GM12865 (cell line): ENCODE measurements around the gene TSC22D3.

Source experiments
- DNase-seq: peaks from one replicate; pipeline ENCODE4 v3.0.0; 2010; ENCODE audit warnings: low read depth
- H3K4me3 ChIP-seq: 2 replicates; pipeline ENCODE4 v1.5.1; 2011; ENCODE audit warnings: mild to moderate bottlenecking, low read depth, low read length, control low read depth
- CTCF ChIP-seq: IDR thresholded peaks from 2 replicates; pipeline ENCODE4 v1.5.1; 2011; ENCODE audit warnings: low read length, control low read depth, low read depth, inconsistent platforms; ENCODE audit not compliant: insufficient read depth; ENCODE audit errors: missing control alignments

TSC22D3 gene

DNA sequence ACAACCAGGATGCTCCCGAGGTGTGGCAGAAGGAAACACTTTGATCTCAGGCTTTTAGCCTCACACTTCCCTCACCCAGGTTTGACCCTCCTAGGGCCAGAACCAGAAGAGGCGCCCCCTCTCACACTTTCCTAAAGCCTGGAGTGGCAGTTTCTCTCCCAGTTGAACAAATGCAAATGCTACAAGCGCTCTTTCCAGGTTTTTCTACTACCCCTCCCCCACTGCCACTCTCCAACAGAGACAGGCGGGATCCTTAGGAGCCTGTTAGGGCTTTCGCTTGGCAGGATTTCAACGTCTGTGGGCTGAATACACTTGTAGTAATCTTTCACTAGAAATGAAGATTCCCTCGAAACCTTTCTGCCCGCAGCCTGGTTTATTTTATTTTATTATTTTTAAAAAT, 2.4 kb downstream of the TSC22D3 start:
- TF ChIP-seq CTCF, result no peak
- no peak overlapping the region for H3K4me3 ChIP-seq
- no peak for DNase-seq

GRCh38 chrX:107769581-107770317, 5.8 kb downstream of the TSC22D3 start:
- no peak for DNase-seq
- no peak for TF ChIP-seq CTCF
- no peak overlapping the region for H3K4me3 ChIP-seq

GRCh38 chrX:107768051-107768450, 7.5 kb downstream of the TSC22D3 start:
- H3K4me3 ChIP-seq, result no peak overlapping the region
- no peak for DNase-seq
- no peak for TF ChIP-seq CTCF

- no peak for TF ChIP-seq CTCF
- no peak for DNase-seq
- H3K4me3 ChIP-seq, result no peak overlapping the region
Observed at GRCh38 chrX:107766470-107767150, 9.0 kb downstream of the TSC22D3 start.

DNA sequence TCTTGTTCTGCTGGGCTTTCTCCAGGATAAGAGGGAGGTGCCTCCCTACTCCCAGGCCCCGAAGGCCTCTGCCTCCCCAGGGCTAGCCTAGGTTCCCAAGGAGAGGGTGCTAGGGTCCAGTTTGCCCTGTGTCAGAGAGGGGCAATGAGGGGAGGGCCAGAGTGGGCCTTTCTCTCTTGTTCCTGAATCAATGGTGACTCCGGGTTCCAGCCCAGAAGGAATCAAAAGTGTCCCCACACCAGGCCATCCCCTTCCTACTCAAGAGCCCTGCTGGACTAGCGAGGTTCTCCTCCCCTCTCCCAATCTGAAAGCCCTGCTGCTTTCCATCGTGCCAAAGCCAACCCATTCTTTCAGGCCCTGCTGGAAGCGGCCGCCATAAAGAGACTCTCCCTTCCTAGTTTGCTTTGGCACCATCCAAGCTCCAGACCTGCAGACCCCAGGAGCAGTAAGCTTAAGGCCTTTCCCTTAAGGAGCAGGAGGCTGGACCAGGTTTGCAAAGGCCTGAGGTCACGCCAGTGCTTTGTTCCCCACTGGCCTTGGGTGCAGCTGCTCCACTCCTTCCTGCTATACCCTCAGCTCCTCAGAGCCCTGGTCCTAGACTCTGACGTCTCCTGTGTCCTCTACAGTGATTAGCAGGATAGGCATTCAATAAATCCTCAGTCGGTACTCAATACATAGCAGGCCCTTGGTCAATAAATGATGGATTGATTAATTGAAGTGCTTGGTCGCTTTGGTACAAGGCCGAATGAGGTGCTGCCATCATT, 10.6 kb downstream of the TSC22D3 start:
- TF ChIP-seq CTCF, result no peak
- DNase-seq, result no peak
- no peak overlapping the region for H3K4me3 ChIP-seq

DNA sequence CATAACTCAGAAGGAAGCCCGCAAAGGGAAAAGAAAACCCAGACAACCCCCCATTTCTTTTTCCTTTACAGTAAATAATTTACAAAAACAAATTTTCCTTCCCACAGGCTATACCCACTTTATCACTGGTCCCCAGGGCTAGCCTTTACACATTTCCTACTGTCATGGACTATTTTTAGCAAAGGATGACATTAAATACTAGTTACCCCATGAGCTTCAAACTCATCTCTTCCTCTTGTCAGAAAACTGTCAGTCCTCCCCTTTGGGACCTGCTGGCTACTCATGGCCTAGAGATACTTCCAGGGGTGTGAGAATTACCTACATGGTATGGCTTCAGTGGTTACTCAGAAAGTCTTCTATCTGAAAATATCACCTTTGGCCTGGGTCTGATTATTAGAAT, 11.9 kb downstream of the TSC22D3 start:
- no peak overlapping the region for H3K4me3 ChIP-seq
- no peak for TF ChIP-seq CTCF

More for the DNA sequence above, 11.9 kb downstream of the TSC22D3 start:
- no peak for DNase-seq
